Keratinocyte (primary cell): ENCODE data around the gene NES. TPM values are rescaled to one million over a fixed set of nuclear protein-coding genes. Genes with fewer than 3 reads are reported as not detected.

Experiments
- DNase-seq: peaks from one replicate; pipeline ENCODE4 v3.0.0-alpha.2; 2011; ENCODE audit warnings: low read depth, missing footprints, low spot score
- FAIRE-seq: peaks from 2 replicates; lab custom pipeline; 2011; peaks lifted over from hg19 to GRCh38; lab: Jason Lieb, UNC
- H2AFZ ChIP-seq: 2 replicates; pipeline ENCODE4 v1.6.0; 2012; ENCODE audit warnings: low read length, control low read depth, inconsistent platforms; ENCODE audit not compliant: control insufficient read depth
- H3K27ac ChIP-seq: 2 replicates; pipeline ENCODE4 v1.5.1; 2011; ENCODE audit warnings: low read length; ENCODE audit not compliant: control insufficient read depth, insufficient read depth
- H3K27me3 ChIP-seq: 3 replicates; pipeline ENCODE4 v1.6.0; 2011; ENCODE audit warnings: low read length; ENCODE audit not compliant: control insufficient read depth, insufficient read depth; ENCODE audit errors: extremely low read depth
- H3K36me3 ChIP-seq, 2 experiments: 2 replicates in 1 of 2; 3 replicates in 1 of 2; pipeline ENCODE4 v1.5.1; 2011; ENCODE audit warnings: low read length in 2 of 2, mild to moderate bottlenecking in 1 of 2; ENCODE audit not compliant: control insufficient read depth in 2 of 2, insufficient read depth in 2 of 2; ENCODE audit errors: extremely low read depth in 1 of 2
- H3K4me1 ChIP-seq: 3 replicates; pipeline ENCODE4 v1.5.1; 2011; ENCODE audit warnings: low read length; ENCODE audit not compliant: control insufficient read depth, insufficient read depth; ENCODE audit errors: extremely low read depth
- H3K4me2 ChIP-seq: 3 replicates; pipeline ENCODE4 v1.6.0; 2011; ENCODE audit warnings: low read depth, low read length; ENCODE audit not compliant: control insufficient read depth, insufficient read depth; ENCODE audit errors: extremely low read depth
- H3K4me3 ChIP-seq, 3 experiments: fragments of 200-600 bp in 1 of 3; sonication (generic) in 1 of 3; 2 replicates in 2 of 3; 3 replicates in 1 of 3; pipeline ENCODE4 v1.5.1; 2011 to 2016; ENCODE audit warnings: low read length in 3 of 3, mild to moderate bottlenecking in 3 of 3, control low read depth in 2 of 3, inconsistent platforms in 1 of 3, low read depth in 1 of 3, mixed read lengths in 1 of 3, mixed run types in 1 of 3, moderate library complexity in 1 of 3; ENCODE audit not compliant: control insufficient read depth in 2 of 3, insufficient read depth in 2 of 3; ENCODE audit errors: extremely low read depth in 1 of 3
- H3K79me2 ChIP-seq: 2 replicates; pipeline ENCODE4 v1.6.0; 2012; ENCODE audit warnings: low read length; ENCODE audit not compliant: control insufficient read depth, insufficient read depth
- H3K9ac ChIP-seq: 3 replicates; pipeline ENCODE4 v1.6.0; 2011; ENCODE audit warnings: low read length; ENCODE audit not compliant: control insufficient read depth, insufficient read depth; ENCODE audit errors: extremely low read depth
- H3K9me1 ChIP-seq: 3 replicates; pipeline ENCODE4 v1.6.0; 2011; ENCODE audit warnings: low read length; ENCODE audit not compliant: control insufficient read depth, insufficient read depth; ENCODE audit errors: extremely low read depth
- H3K9me3 ChIP-seq: 2 replicates; pipeline ENCODE4 v1.5.1; 2012; ENCODE audit warnings: low read depth, low read length; ENCODE audit not compliant: control insufficient read depth
- H4K20me1 ChIP-seq: 3 replicates; pipeline ENCODE4 v1.6.0; 2011; ENCODE audit warnings: low read length; ENCODE audit not compliant: control insufficient read depth, insufficient read depth; ENCODE audit errors: extremely low read depth
- CTCF ChIP-seq, 3 experiments: IDR thresholded peaks in 1 of 3; conservative IDR thresholded peaks in 1 of 3; optimal IDR thresholded peaks in 1 of 3; 2 replicates in 2 of 3; 3 replicates in 1 of 3; pipeline versions ENCODE3 to v1.5.1; 2011; ENCODE audit warnings: low read length in 3 of 3, mild to moderate bottlenecking in 3 of 3, moderate library complexity in 2 of 3, control low read depth in 1 of 3, inconsistent platforms in 1 of 3; ENCODE audit not compliant: insufficient read depth in 2 of 3; ENCODE audit errors: extremely low read depth in 1 of 3
- EZH2 ChIP-seq: IDR thresholded peaks from one replicate; pipeline ENCODE4 v1.6.1; 2012; ENCODE audit warnings: inconsistent platforms, mild to moderate bottlenecking, low read length, moderate library complexity
- dilution Hi-C: fragments of 300-500 bp; cut with MboI; formaldehyde crosslinking; loops from one replicate; pipeline ENCODE4 v1.7.0; 2020; ENCODE audit warnings: low sequenced_read_pairs; ENCODE audit not compliant: extremely low pct_ligation_motif_present
- polyA plus RNA-seq, 5 experiments: library from polyadenylated mRNA; depleted of rRNA in 3 of 5; stranded (reverse) in 3 of 5; stranded (forward) in 1 of 5; unstranded in 1 of 5; fragments of >200 nt; gene quantifications; 1 replicate in 1 of 5; 2 replicates in 3 of 5; 3 replicates in 1 of 5; pipeline versions ENCODE4 v1.2.1 to v1.2.3, GENCODE V29; 2011 to 2012; ENCODE audit warnings: missing spikeins in 2 of 5, low read depth in 1 of 5, low replicate concordance in 1 of 5

The NES gene
- polyA plus RNA-seq, 1 donor (not counting 4 experiments of a cell fraction or from before 2014, with no cell fraction given): not detected

- TF ChIP-seq EZH2: no peak
- no peak for TF ChIP-seq CTCF (optimal IDR thresholded peaks at IDR 0.05 in 1 of 3, IDR thresholded peaks at IDR 0.05 in 1 of 3, conservative IDR thresholded peaks at IDR 0.05 in 1 of 3; ENCODE audit: extremely low read depth in 1 of 3, insufficient read depth in 2 of 3, low read length in 3 of 3)
- Histone ChIP-seq H3K79me2 (no peaks in the 10 kb centered on the region), H3K4me2 (no peak overlapping the region), H3K9ac (no peak overlapping the region), H3K36me3 (no peaks in the 10 kb centered on the region), H3K9me3 (no peaks in the 10 kb centered on the region), H3K9me1 (no peaks in the 10 kb centered on the region), H4K20me1 (peaks cover 7% of the 10 kb centered on the region), H2AFZ (no peak overlapping the region), H3K27ac (no peak overlapping the region), H3K4me3 (no peak overlapping the region), H3K27me3 (peaks cover 38% of the 10 kb centered on the region), H3K4me1 (peaks cover 15% of the 10 kb centered on the region)
- no peak for FAIRE-seq
- DNase-seq: no peak
- dilution Hi-C loops: no loop called here
These were observed 21.2 kb downstream of the NES start for GRCh38 chr1:156655904-156656516.

- Histone ChIP-seq H3K79me2 (no peaks in the 10 kb centered on the region), H4K20me1 (peaks cover 7% of the 10 kb centered on the region), H3K4me1 (peaks cover 12% of the 10 kb centered on the region), H3K36me3 (no peaks in the 10 kb centered on the region), H3K27me3 (peaks cover 39% of the 10 kb centered on the region), H2AFZ (no peak overlapping the region), H3K9me1 (no peaks in the 10 kb centered on the region), H3K4me3 (no peak overlapping the region), H3K9ac (no peak overlapping the region), H3K9me3 (no peaks in the 10 kb centered on the region), H3K27ac (no peak overlapping the region), H3K4me2 (no peak overlapping the region)
- no peak for FAIRE-seq
- TF ChIP-seq EZH2 (no peak), CTCF (optimal IDR thresholded peaks at IDR 0.05 in 1 of 3, IDR thresholded peaks at IDR 0.05 in 1 of 3, conservative IDR thresholded peaks at IDR 0.05 in 1 of 3; ENCODE audit: extremely low read depth in 1 of 3, insufficient read depth in 2 of 3, low read length in 3 of 3) (no peak)
- dilution Hi-C loops: no loop called here
- DNase-seq: no peak
These were observed 21.9 kb downstream of the NES start for GRCh38 chr1:156655151-156655903.
